ENCODE data around the gene MRNIP.
A peak's percentile ranks its signal among the peaks of the same experiment; 100 is the strongest.

Gene MRNIP

DNA sequence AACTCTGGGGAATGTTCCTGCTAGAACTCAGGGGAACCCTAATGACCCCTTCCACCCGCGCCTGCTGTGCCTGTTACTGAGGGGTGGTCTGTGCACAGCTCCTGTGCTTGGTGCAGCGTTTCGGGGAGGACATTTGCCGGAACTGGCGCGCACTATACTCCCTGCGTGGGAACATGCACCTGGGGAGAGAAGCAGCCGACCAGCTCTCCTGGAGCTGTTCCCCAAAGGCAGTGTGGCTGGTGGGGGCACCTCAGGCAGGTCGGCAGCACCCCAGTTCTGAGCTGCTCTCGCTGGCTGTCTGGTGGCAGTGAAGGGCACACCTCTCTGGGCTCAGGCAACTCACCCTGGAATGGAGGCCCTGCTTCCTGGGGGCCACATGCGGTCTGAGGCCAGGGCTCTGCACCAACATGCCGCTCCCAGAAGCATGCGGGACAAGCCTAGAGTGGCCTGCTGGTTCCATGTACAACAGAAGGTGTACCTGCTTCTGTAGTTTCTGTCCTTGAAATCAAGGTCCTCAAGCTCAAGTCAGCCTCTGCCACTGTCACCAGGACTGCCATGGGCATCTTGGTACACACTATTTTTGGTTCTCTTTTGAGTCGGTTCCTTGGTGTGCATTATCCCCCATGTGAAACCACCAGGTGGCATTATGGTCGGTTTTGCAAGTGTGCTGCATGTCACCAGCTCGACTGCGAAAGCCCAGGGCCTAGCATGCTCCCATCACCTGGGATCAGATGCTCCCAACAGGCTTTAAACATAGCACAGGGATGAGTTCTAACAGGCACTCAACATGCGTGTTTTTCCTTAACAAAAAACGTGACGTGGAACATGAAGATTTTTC, 7.8 kb upstream of the MRNIP start:
- no peak overlapping the region for H3K27ac ChIP-seq (ENCODE audit: low read depth, low read length)
- H3F3A ChIP-seq (ENCODE audit: insufficient read depth), result no peaks in the 10 kb centered on the region
- no peaks in the 10 kb centered on the region for H3K9me2 ChIP-seq (replicated peaks; ENCODE audit: insufficient read depth, low read length)
- H3K36me3 ChIP-seq (ENCODE audit: low read length), result peaks cover 11% of the 10 kb centered on the region; the same call in 1 of the 2 replicates
- H3K27me3 ChIP-seq (ENCODE audit: low read length), result no peaks in the 10 kb centered on the region
- H3K9ac ChIP-seq (ENCODE audit: low read length), result no peak overlapping the region
- H3K4me2 ChIP-seq (ENCODE audit: low read depth, low read length, poor library complexity, severe bottlenecking), result no peak overlapping the region
- no peaks in the 10 kb centered on the region for H4K20me1 ChIP-seq (ENCODE audit: low read depth, low read length)
- H3K4me3 ChIP-seq (ENCODE audit: insufficient read depth, low read length, poor library complexity, severe bottlenecking), result no peak overlapping the region
- TF ChIP-seq, protein P1, sequence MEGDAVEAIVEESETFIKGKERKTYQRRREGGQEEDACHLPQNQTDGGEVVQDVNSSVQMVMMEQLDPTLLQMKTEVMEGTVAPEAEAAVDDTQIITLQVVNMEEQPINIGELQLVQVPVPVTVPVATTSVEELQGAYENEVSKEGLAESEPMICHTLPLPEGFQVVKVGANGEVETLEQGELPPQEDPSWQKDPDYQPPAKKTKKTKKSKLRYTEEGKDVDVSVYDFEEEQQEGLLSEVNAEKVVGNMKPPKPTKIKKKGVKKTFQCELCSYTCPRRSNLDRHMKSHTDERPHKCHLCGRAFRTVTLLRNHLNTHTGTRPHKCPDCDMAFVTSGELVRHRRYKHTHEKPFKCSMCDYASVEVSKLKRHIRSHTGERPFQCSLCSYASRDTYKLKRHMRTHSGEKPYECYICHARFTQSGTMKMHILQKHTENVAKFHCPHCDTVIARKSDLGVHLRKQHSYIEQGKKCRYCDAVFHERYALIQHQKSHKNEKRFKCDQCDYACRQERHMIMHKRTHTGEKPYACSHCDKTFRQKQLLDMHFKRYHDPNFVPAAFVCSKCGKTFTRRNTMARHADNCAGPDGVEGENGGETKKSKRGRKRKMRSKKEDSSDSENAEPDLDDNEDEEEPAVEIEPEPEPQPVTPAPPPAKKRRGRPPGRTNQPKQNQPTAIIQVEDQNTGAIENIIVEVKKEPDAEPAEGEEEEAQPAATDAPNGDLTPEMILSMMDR (IDR thresholded peaks at IDR 0.05; ENCODE audit: insufficient read depth, low read length, poor library complexity, severe bottlenecking), result peak; percentile 14
- TF ChIP-seq EZH2phosphoT487 (conservative IDR thresholded peaks at IDR 0.05; ENCODE audit: low read length), result no peak
- no peaks in the 10 kb centered on the region for H3K79me2 ChIP-seq (ENCODE audit: insufficient read depth, low read length)
- H2AFZ ChIP-seq (ENCODE audit: low read depth, low read length, severe bottlenecking), result no peak overlapping the region
- no peaks in the 10 kb centered on the region for H3K9me3 ChIP-seq (ENCODE audit: insufficient read depth, low read length)

DNA sequence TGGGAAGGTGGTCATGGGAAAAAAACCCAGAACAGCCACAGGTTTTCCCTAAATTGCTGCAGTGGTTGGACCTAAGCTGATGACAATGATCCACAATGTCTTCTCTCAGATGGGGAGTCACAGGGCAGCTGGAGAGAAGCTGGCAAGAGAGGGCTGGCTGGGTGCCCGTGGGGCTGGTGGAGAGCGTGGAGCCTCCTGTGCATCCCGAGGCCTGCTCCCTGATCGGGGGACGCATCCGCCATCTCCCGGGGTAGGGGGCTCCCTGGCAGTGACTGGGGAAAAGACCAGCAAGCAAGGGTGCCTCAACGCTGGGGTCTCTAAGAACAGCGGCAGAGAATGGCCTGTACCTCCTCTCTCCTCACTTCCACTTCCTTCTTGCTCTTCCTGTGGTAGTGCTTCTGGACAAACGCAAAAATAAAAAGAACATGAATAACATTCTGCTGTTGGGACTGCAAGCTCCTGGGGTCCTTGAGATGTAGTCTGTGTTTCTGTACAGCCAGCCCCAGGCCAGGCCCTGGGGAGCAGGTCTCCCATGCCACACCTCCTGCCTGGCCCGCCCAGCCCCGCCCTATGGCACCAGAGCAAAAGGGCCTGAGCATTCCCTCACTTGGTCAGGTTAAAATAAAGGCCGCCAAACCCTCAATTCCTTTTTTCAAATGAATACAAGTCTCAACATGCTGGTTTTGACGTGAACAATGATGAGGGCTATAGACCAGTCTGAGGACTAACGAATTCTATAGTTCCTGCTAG, 7.0 kb upstream of the MRNIP start:
- Histone ChIP-seq H3K27ac (ENCODE audit: low read depth, low read length) (no peak overlapping the region), H3K79me2 (ENCODE audit: insufficient read depth, low read length) (no peaks in the 10 kb centered on the region), H3K9me2 (replicated peaks; ENCODE audit: insufficient read depth, low read length) (no peaks in the 10 kb centered on the region), H3K9me3 (ENCODE audit: insufficient read depth, low read length) (no peaks in the 10 kb centered on the region), H4K20me1 (ENCODE audit: low read depth, low read length) (no peaks in the 10 kb centered on the region), H3K36me3 (ENCODE audit: low read length) (peaks cover 11% of the 10 kb centered on the region; the same call in 1 of the 2 replicates), H3K27me3 (ENCODE audit: low read length) (no peaks in the 10 kb centered on the region), H3K9ac (ENCODE audit: low read length) (no peak overlapping the region), H3F3A (ENCODE audit: insufficient read depth) (peaks cover under 1% of the 10 kb centered on the region), H3K4me3 (ENCODE audit: insufficient read depth, low read length, poor library complexity, severe bottlenecking) (no peak overlapping the region), H3K4me2 (ENCODE audit: low read depth, low read length, poor library complexity, severe bottlenecking) (no peak overlapping the region), H2AFZ (ENCODE audit: low read depth, low read length, severe bottlenecking) (no peak overlapping the region)
- TF ChIP-seq EZH2phosphoT487 (conservative IDR thresholded peaks at IDR 0.05; ENCODE audit: low read length), result no peak
- TF ChIP-seq, protein P1 (IDR thresholded peaks at IDR 0.05; ENCODE audit: insufficient read depth, low read length, poor library complexity, severe bottlenecking), result no peak

DNA sequence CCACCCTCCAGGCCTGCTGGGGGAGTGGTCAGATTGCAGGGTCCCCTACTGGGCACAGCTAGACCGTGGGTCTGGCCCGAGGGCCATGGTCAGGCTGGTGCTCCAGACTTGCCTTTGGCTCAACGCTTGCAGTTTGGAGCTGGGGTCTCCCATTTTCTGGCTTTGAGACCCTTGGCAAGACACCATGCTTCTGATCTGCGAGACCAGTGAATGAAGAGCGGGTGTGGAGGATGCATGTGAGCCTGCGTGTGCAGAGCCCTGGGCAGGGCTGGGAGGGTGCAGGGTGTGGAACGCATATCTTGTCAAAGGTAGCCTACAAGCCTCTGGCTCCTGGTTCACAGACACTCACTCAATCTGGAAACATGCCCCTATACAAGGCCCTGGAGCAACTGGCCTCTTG, 6.1 kb upstream of the MRNIP start:
- H3K9ac ChIP-seq (ENCODE audit: low read length), result no peak overlapping the region
- H3K4me2 ChIP-seq (ENCODE audit: low read depth, low read length, poor library complexity, severe bottlenecking), result no peak overlapping the region
- H3K9me3 ChIP-seq (ENCODE audit: insufficient read depth, low read length), result no peaks in the 10 kb centered on the region
- no peak overlapping the region for H2AFZ ChIP-seq (ENCODE audit: low read depth, low read length, severe bottlenecking)
- no peaks in the 10 kb centered on the region for H4K20me1 ChIP-seq (ENCODE audit: low read depth, low read length)
- peaks cover 11% of the 10 kb centered on the region; the same call in 1 of the 2 replicates for H3K36me3 ChIP-seq (ENCODE audit: low read length)
- H3K79me2 ChIP-seq (ENCODE audit: insufficient read depth, low read length), result no peaks in the 10 kb centered on the region
- H3K27ac ChIP-seq (ENCODE audit: low read depth, low read length), result no peak overlapping the region
- TF ChIP-seq, protein P1 (IDR thresholded peaks at IDR 0.05; ENCODE audit: insufficient read depth, low read length, poor library complexity, severe bottlenecking), result no peak
- no peak for TF ChIP-seq EZH2phosphoT487 (conservative IDR thresholded peaks at IDR 0.05; ENCODE audit: low read length)
- H3K9me2 ChIP-seq (replicated peaks; ENCODE audit: insufficient read depth, low read length), result no peaks in the 10 kb centered on the region
- no peak overlapping the region for H3K4me3 ChIP-seq (ENCODE audit: insufficient read depth, low read length, poor library complexity, severe bottlenecking)
- H3F3A ChIP-seq (ENCODE audit: insufficient read depth), result peaks cover 10% of the 10 kb centered on the region
- no peaks in the 10 kb centered on the region for H3K27me3 ChIP-seq (ENCODE audit: low read length)

Data from SU-DHL-6 (cell line).